MV-4-11 (cell line): ENCODE measurements around the gene HTRA1.

Experiments
- DNase-seq: peaks from one replicate; lab custom pipeline; 2025; lab: John Stamatoyannopoulos, UW

The HTRA1 gene

DNA sequence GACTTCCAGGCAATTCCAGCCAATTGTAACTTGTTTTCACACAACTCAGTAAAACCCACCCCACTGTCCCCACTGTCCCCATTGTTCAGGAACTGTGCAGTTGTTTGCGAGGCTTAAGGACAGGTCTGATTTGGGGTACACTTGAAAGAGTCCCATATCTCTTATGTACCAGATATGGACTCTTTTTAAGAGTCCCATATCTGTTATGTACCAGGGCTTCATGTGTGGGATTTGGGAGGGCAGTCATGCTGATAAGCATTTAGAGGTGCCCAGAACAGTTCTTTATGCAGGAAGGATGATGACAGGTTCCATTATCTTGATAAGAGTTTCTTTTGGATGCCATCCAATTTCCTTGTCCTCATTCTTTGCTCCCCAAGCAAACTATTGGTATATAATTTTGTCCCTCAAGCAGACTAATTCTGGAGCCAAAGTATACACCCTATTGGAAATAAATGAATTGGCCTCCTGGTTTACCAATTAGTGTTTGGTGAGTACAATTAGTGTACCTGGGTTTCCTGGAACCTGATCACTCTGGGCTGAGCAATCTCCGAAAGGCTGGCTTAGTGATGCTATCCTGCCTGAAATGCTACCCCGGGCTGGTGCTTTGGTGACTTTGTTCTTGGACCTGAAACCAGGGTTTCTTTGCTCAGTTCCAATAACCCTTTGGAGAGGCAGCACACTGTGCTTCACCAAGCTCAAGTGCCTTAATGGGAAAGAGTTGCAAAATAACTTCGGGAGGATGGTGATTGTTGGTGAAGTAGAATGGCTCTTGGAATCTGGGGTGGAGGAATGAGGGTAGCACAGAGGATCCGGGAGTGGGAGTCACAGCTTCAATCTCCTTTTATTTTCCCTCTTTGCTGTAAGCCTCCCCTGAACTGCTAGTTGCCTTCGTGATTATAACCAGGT lies 93.0 kb downstream of the HTRA1 start:
- DNase-seq: no peak

- DNase-seq: no peak
Observed at GRCh38 chr10:122555442-122555841, 94.1 kb downstream of the HTRA1 start.

GRCh38 chr10:122557516-122557915 lies 96.2 kb downstream of the HTRA1 start:
- no peak for DNase-seq

- no peak for DNase-seq
Observed at GRCh38 chr10:122558452-122558851, 97.1 kb downstream of the HTRA1 start.

DNA sequence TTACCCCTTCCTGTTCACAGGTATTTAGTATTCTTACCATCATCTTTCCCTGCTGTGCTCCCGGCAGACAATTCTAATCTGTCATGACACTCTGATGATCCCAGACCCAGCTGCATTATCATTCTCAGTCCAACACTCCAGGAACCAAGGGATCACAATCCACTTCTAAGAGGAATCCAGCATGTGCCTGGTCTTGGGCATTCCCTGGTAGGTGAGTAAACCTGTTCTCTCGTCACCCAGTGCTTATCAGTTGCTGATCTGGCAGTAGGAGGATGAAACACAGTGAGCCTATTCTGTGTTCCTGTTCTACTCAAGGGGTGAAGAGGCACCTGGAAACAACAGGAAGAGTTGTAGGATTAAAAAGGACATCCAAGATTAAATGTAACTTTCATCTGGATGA lies 97.9 kb downstream of the HTRA1 start:
- no peak for DNase-seq

- DNase-seq: no peak
Observed at GRCh38 chr10:122560279-122560804, 99.0 kb downstream of the HTRA1 start, which contains the start of gene DMBT1. Gene DMBT1, plus strand, starts transcription at chr10:122560754. Its CDS starts 17 bp downstream, at chr10:122560771.

GRCh38 chr10:122561212-122561611 lies 99.9 kb downstream of the HTRA1 start:
- no peak for DNase-seq

- no peak for DNase-seq
Observed at GRCh38 chr10:122561792-122562191, 100.4 kb downstream of the HTRA1 start.
